Activated CD4-positive, alpha-beta T cell treated with anti-CD3 and anti-CD28 coated beads, Interleukin-2, amount 50 U/mL, for 4 hours (primary cell): Measurements from ENCODE around the gene TP53I3.
"Not testable (repeated sequence)": the region's sequence is repeated elsewhere in the genome, so short reads cannot be mapped to it uniquely, and the experiment has no call there.

ENCODE experiments used
- DNase-seq, 2 experiments: peaks; one replicate each; pipeline ENCODE4 v3.0.0-alpha.2; 2020

TP53I3 gene

GRCh38 chr2:24084386-24085199 lies at the start of gene TP53I3:
Gene TP53I3, minus strand, starts transcription at chr2:24084834. Its CDS starts 508 bp downstream, at chr2:24084326.
- peak; percentile 71 to 73 for DNase-seq

GRCh38 chr2:24132543-24132942 lies 47.9 kb upstream of the TP53I3 start:
- no peak for DNase-seq

- no peak for DNase-seq
Measured at GRCh38 chr2:24125956-24126355, 41.3 kb upstream of the TP53I3 start.

- DNase-seq = peak in 1 of 2 experiments; percentile 28
Measured at GRCh38 chr2:24123922-24124580, 39.4 kb upstream of the TP53I3 start.

GRCh38 chr2:24123195-24123921 lies 38.7 kb upstream of the TP53I3 start, which contains the start of the genes FAM228B and PFN4:
Gene FAM228B, plus strand, starts transcription at chr2:24123469. Its CDS starts 893 bp downstream, at chr2:24124362.
Gene PFN4, minus strand, starts transcription at chr2:24123334. Its CDS starts 799 bp downstream, at chr2:24122535.
- DNase-seq = peak; percentile 29 to 30

GRCh38 chr2:24122366-24123194 lies 37.9 kb upstream of the TP53I3 start:
- no peak for DNase-seq

- DNase-seq = no peak
Measured at GRCh38 chr2:24121469-24121868, 36.8 kb upstream of the TP53I3 start.

GRCh38 chr2:24121066-24121465 lies 36.4 kb upstream of the TP53I3 start:
- DNase-seq = no peak

GRCh38 chr2:24117902-24118301 lies 33.3 kb upstream of the TP53I3 start:
- no peak for DNase-seq

GRCh38 chr2:24115057-24115456 lies 30.4 kb upstream of the TP53I3 start:
- no peak for DNase-seq

GRCh38 chr2:24111407-24111901 lies 26.8 kb upstream of the TP53I3 start:
- no peak for DNase-seq

- no peak for DNase-seq
Measured at GRCh38 chr2:24110660-24111303, 26.1 kb upstream of the TP53I3 start.

GRCh38 chr2:24109431-24109830 lies 24.8 kb upstream of the TP53I3 start:
- not testable (repeated sequence) for DNase-seq

GRCh38 chr2:24107336-24107735 lies 22.7 kb upstream of the TP53I3 start:
- DNase-seq = no peak

- no peak for DNase-seq
Measured at GRCh38 chr2:24106786-24107185, 22.2 kb upstream of the TP53I3 start.

- no peak for DNase-seq
Measured at GRCh38 chr2:24105816-24106215, 21.2 kb upstream of the TP53I3 start.

GRCh38 chr2:24104906-24105305 lies 20.3 kb upstream of the TP53I3 start:
- DNase-seq = no peak

- DNase-seq = no peak
Measured at GRCh38 chr2:24104110-24104650, 19.5 kb upstream of the TP53I3 start.

GRCh38 chr2:24102677-24103076 lies 18.0 kb upstream of the TP53I3 start:
- DNase-seq = no peak

GRCh38 chr2:24101992-24102391 lies 17.4 kb upstream of the TP53I3 start:
- DNase-seq = no peak

- DNase-seq = not testable (repeated sequence)
Measured at GRCh38 chr2:24100732-24101131, 16.1 kb upstream of the TP53I3 start.
